NOMO-1 (cell line): Measurements from ENCODE around the gene ALDH4A1.
"Not testable (repeated sequence)": the region's sequence is repeated elsewhere in the genome, so short reads cannot be mapped to it uniquely, and the experiment has no call there.

Source experiments
- DNase-seq, 2 experiments: peaks; one replicate each; lab custom pipeline; 2025; ENCODE audit not compliant: unreplicated experiment in 2 of 2; lab: John Stamatoyannopoulos, UW

The ALDH4A1 gene

DNA sequence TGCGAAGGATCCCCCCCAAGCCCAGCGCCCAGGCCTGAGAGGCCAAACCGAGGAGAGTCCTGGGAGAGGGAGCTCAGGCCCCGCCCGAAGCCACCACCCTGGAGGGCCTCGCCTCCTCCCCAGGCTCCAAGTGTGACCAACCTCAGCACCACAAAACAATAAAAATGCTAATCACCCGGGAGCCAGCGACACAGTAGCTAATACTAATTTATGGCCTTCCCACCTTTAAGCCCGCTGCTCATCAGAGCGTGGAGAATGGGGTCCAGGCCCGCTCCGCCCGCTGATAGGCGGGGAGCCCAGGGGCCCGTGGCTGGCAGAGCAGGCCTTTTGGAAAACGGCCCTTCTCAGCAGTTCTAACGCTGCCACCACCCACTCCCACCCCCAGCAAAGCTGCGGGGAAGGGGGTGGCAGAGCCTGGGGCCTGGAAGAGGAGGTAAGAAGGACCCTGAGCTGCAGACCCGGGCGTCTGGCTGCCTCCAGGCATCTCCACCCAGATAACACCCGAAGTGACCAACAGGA, 22.5 kb downstream of the ALDH4A1 start:
- DNase-seq, result no peak

DNA sequence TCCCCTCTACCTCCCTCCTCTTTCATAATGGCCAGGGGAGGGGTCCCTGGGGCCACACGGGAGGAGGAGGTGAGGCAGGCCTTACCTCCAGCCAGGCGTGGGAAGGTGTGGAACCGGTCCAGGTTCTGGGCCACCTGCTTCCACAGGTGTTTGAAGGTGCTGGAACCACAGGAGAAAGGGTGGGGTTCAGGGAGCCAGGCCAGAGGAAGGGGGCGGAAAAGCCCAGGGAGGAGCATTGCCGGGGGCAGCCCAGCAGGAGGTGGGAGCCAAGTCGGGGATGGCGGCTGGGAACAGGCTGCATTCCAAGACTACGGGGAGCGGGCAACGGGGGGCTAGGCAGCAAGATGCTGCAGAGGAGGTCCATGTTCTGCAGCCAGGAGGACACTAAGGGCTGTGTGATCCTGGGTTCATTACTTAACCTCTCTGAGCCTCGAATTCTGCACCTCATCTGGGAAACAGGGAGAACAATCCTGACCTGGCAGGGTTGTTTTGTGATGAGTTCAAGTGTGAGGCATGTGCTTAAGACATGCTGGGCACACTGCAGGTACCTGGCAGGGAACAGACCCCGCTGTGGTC, 23.1 kb downstream of the ALDH4A1 start:
- DNase-seq, result no peak

- DNase-seq, result no peak
These were observed 23.7 kb downstream of the ALDH4A1 start for GRCh38 chr1:18878538-18879214.

GRCh38 chr1:18877282-18877681, 25.1 kb downstream of the ALDH4A1 start:
- no peak for DNase-seq

GRCh38 chr1:18876210-18876609, 26.1 kb downstream of the ALDH4A1 start:
- DNase-seq, result no peak

DNA sequence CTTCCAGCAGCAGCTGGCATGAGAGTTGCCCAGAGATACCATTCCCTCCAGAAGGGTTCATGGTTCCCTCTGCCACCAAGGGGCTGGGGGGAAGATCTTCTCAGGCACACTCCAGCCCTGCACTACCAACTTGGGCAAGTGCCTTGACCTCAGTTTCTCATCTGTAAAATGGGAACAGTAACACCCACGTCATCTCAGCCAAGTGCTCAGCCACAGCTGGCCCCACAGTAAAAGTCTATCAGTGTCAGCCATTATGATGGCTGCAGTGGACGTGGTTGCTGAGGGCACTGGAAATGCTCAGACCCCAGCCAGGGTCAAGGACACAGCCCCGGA, 26.6 kb downstream of the ALDH4A1 start:
- DNase-seq, result no peak

GRCh38 chr1:18875107-18875795, 27.1 kb downstream of the ALDH4A1 start:
- peak in 1 of 2 experiments; percentile 32 for DNase-seq

DNA sequence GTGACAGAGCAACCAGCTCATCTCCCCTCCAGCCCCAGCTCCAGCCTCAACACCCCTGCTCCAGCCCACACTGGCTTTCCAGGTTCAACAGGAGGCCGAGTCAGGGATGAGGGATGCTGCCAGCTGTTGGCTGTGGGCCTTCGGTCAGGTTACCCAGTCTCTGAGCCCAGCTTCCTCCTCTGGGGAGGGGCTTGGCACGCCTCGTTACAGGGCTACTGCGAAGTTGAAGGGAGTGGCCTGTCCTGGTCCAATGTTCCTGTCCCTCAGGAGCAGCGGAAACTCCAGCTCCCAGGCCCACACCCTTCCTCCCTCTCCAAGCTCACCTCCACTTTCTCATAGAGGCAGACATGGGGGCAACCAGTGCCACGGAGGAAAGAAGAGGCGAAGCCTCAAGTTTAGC, 27.8 kb downstream of the ALDH4A1 start:
- DNase-seq, result no peak

GRCh38 chr1:18874036-18874435, 28.3 kb downstream of the ALDH4A1 start:
- no peak for DNase-seq

DNA sequence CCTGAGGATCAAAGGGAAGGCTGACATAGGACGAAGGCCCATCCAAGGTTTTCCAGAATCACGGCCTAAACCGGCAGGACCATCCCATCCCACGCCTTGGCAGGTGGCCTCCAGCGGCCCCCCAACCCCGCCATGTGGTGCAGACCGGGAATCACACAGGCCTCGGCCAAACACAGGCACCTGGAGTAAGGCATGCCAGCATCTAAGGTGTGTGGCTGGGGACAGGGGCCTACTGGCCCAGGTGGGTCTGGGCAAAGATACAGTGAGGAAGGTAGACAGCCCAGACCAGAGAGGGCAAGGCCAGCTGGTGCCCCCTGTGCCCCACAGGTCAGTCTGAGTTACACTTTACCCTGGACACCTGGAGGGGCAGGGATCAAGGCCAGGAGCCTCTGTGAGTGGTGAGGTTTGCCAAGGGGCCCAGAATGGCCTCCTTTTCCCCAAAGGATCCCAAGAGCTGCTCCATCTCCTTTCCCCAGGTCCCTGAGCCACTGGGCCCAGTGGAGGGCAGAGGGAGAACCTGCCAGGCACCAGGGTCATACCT, 30.2 kb downstream of the ALDH4A1 start:
- no peak for DNase-seq

GRCh38 chr1:18871401-18872070, 30.8 kb downstream of the ALDH4A1 start:
- no peak for DNase-seq

GRCh38 chr1:18870957-18871356, 31.4 kb downstream of the ALDH4A1 start:
- DNase-seq, result no peak

GRCh38 chr1:18870595-18870865, 31.8 kb downstream of the ALDH4A1 start:
- not testable (repeated sequence) for DNase-seq

DNA sequence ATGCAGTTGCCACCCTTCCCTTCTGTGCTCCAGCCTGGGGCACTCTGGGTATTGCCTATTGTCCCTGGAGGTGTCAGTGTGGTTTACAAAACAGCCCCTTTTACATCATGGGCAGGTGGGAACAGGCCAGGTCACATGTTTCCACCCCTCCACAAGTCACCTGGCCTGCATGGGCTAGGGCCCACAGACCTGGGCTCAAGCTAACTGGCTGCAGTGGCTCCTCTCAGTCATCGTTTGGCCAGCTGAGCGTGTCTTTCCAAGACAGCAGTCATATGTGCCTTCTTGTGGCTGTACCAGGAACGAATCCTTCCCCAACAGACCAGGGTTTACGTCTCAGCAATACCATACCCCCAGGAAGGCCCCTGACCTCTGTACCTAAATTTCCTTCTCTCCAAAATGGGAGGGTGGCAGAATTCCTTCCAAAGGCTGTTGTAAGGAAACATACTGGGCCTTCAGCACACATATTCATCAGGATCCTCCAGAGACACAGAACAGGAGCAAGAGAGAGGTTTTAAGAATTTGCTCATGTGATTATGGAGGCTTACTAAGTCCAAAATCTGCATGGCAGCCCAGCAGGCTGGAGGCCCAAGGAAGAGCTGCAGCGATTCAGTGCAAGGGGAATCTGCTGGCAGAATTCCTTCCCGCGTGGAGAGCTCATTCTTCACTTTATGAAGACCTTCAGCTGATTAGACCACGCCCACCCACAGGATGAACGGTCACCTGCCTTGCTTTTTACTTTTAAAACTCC, 32.3 kb downstream of the ALDH4A1 start:
- DNase-seq, result no peak

DNA sequence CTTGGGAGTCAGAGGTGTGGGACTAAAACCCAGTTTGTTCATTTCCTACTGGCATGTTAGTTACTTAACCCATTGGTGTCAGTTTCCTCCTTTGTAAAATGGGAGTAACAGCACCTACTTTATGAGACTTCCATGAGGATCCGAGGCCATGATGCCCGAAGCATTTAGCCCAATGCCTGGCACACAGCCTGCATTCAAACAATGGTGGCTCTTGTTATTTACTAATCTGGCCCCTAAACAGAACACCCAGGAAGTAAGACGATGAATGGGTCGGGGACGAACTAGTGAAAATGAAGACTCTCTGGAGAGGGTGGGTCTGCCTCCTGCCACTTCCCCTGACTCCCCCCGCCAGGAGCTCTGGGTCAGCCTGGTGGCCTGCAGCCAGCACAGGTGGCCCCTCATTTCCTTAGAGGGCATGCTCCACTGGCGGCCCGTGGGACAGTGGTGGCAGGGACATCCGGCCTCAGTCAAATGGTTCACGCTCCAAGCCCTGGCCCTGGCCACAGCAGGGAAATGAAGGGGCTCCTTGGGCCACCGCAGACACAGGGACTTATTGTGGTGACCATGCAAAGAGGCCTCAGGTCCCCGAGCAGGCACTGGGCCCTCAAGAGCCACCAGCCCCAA, 33.4 kb downstream of the ALDH4A1 start:
- no peak for DNase-seq

DNA sequence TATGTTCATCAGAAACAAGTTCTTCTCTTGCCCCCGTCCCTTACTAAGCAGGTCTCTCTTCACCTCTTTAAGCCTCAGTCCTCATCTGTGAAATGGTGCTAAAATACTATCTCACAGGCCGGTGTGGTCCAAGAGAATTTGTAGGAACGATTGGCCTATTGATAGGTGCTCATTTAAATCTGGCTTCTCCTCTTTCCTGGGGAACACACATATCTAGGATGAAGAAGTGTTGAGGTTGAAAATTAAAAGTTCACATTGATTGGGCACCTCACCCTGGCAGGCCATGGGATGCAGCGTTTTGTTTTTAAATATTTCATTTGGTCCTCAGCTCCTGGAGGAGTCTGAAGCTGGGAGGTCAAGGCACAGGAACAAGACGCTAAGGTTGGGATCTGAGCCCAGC, 34.0 kb downstream of the ALDH4A1 start:
- no peak for DNase-seq

GRCh38 chr1:18866846-18867245, 35.5 kb downstream of the ALDH4A1 start:
- DNase-seq, result no peak

- no peak for DNase-seq
These were observed 36.0 kb downstream of the ALDH4A1 start for GRCh38 chr1:18866314-18866713.

DNA sequence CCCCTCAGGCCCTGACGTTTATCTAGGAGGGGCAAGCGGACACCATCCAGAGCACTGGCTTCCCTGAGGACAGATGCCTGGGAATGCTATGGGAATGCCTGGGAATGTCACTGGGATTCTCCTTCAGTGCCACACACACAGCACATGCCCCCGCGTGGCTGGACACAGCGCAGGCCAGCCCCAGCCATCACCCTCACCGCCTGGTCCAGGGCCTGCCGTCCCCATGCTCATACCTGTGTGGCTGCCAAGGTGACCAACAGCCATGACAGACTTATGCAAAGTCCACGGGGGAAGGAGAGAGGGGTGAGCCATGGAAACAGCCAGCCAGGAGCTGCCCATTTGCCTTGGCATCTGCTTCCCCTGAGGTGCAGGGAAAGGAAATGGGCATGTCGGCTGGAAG, 37.2 kb downstream of the ALDH4A1 start:
- DNase-seq, result no peak

DNA sequence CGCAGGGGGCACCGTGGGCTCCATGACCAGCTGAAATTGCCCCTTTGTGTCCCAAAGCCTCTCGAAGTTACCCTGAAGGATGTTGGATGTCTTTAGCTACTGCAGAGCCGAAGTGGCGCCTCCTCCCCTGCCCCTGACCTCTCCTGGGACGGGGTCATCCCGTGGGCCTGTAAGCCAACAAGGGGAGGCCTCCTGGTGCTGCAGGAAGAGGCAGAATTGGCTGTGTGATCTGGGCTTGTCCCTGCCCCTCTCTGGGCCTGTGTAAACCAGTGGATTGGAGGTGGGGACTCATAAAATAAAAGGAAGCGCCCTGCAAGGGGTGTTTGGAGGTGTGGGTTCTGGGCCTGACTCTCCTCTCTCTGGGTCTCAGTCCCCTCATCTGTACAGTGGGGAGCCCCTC, 40.8 kb downstream of the ALDH4A1 start:
- DNase-seq, result no peak
